HEK293 (cell line): ENCODE data around the gene SLC25A12.

Experiments used
- CTCF ChIA-PET: fragments of 350-600 bp; formaldehyde crosslinking; extraction: SDS; loops from one replicate; lab custom pipeline; 2021; ENCODE audit warnings: antibody characterized with exemption; lab: Yijun Ruan, JAX
- POLR2A ChIA-PET: fragments of 300-600 bp; formaldehyde crosslinking; extraction: SDS; loops from one replicate; lab custom pipeline; 2020; ENCODE audit warnings: antibody characterized with exemption, inconsistent platforms; lab: Yijun Ruan, JAX
- H3K27ac ChIP-seq: fragments of 200-500 bp; sonication (Bioruptor generic); 2 replicates; pipeline ENCODE4 v1.5.1; 2014; ENCODE audit warnings: low read depth, low read length, control low read depth, inconsistent platforms; ENCODE audit errors: extremely low read depth
- H3K36me3 ChIP-seq, 2 experiments: fragments of 200-500 bp in 1 of 2; sonication (Bioruptor generic) in 1 of 2; 1 replicate in 1 of 2; 2 replicates in 1 of 2; pipeline ENCODE4 v1.5.1; 2014 to 2017; ENCODE audit warnings: inconsistent platforms in 2 of 2, low read length in 2 of 2; ENCODE audit not compliant: control insufficient read depth in 2 of 2, insufficient read depth in 1 of 2
- H3K4me1 ChIP-seq: fragments of 200-500 bp; sonication (Bioruptor generic); 2 replicates; pipeline ENCODE4 v1.5.1; 2014; ENCODE audit warnings: mild to moderate bottlenecking, low read length, inconsistent platforms; ENCODE audit not compliant: control insufficient read depth, insufficient read depth
- H3K4me3 ChIP-seq: 2 replicates; pipeline ENCODE4 v1.5.1; 2011; ENCODE audit warnings: low read depth, mild to moderate bottlenecking, control low read depth, low read length, moderate library complexity
- H3K9me3 ChIP-seq: fragments of 200-500 bp; sonication (Bioruptor generic); 2 replicates; pipeline ENCODE4 v1.5.1; 2014; ENCODE audit warnings: low read depth, low read length, inconsistent platforms; ENCODE audit not compliant: control insufficient read depth, insufficient read depth
- GLI2 ChIP-seq: fragments of 450-650 bp; formaldehyde crosslinking; IDR thresholded peaks from 2 replicates; pipeline ENCODE4; 2017; ENCODE audit warnings: missing biosample characterization, missing genetic modification characterization, low read depth, borderline replicate concordance
- GLI4 ChIP-seq: fragments of 450-650 bp; formaldehyde crosslinking; IDR thresholded peaks from 2 replicates; pipeline ENCODE4 v1.5.1; 2016; ENCODE audit warnings: missing biosample characterization, missing genetic modification characterization
- HOXC10 ChIP-seq: sonication (generic); formaldehyde crosslinking; IDR thresholded peaks from 2 replicates; pipeline ENCODE4 v1.8.1; 2023; ENCODE audit warnings: mild to moderate bottlenecking, missing genetic modification reagents
- KLF8 ChIP-seq: fragments of 450-650 bp; formaldehyde crosslinking; IDR thresholded peaks from 2 replicates; pipeline ENCODE4 v1.5.1; 2016; ENCODE audit warnings: missing biosample characterization, missing genetic modification characterization
- ZBTB7A ChIP-seq: fragments of 450-650 bp; formaldehyde crosslinking; IDR thresholded peaks from 2 replicates; pipeline ENCODE4 v1.5.1; 2016; ENCODE audit warnings: low read depth, missing biosample characterization, missing genetic modification characterization
- ZBTB8A ChIP-seq: fragments of 450-650 bp; formaldehyde crosslinking; IDR thresholded peaks from 2 replicates; pipeline ENCODE4 v1.5.1; 2016; ENCODE audit warnings: missing biosample characterization, missing genetic modification characterization
- ZEB2 ChIP-seq: fragments of 450-650 bp; formaldehyde crosslinking; IDR thresholded peaks from 2 replicates; pipeline ENCODE4 v1.5.1; 2016; ENCODE audit warnings: missing biosample characterization, missing genetic modification characterization
- ZNF10 ChIP-seq: fragments of 450-650 bp; formaldehyde crosslinking; IDR thresholded peaks from 2 replicates; pipeline ENCODE4 v1.5.1; 2017; ENCODE audit warnings: missing biosample characterization, missing genetic modification characterization
- ZNF112 ChIP-seq: fragments of 450-650 bp; formaldehyde crosslinking; IDR thresholded peaks from 2 replicates; pipeline ENCODE4 v1.5.0; 2017; ENCODE audit warnings: missing biosample characterization, missing genetic modification characterization
- ZNF121 ChIP-seq: fragments of 450-650 bp; formaldehyde crosslinking; IDR thresholded peaks from 2 replicates; pipeline ENCODE4 v1.5.1; 2016; ENCODE audit warnings: missing biosample characterization, missing genetic modification characterization
- ZNF19 ChIP-seq: fragments of 450-650 bp; formaldehyde crosslinking; IDR thresholded peaks from 2 replicates; pipeline ENCODE4; 2016; ENCODE audit warnings: missing biosample characterization, missing genetic modification characterization, low read depth
- ZNF274 ChIP-seq, 2 experiments: fragments of 200-500 bp in 1 of 2; fragments of 450-650 bp in 1 of 2; sonication (Bioruptor generic) in 1 of 2; formaldehyde crosslinking in 1 of 2; IDR thresholded peaks; 2 replicates each; pipeline versions ENCODE4 v1.5.1 to v1.6.1; 2014 to 2016; ENCODE audit warnings: borderline replicate concordance in 1 of 2, inconsistent platforms in 1 of 2, low read length in 1 of 2, missing biosample characterization in 1 of 2, missing genetic modification characterization in 1 of 2
- ZNF394 ChIP-seq: fragments of 450-650 bp; formaldehyde crosslinking; IDR thresholded peaks from 2 replicates; pipeline ENCODE4 v1.5.1; 2016; ENCODE audit warnings: missing biosample characterization, missing genetic modification characterization, mild to moderate bottlenecking, moderate library complexity, borderline replicate concordance
- ZNF514 ChIP-seq: fragments of 450-650 bp; formaldehyde crosslinking; IDR thresholded peaks from 2 replicates; pipeline ENCODE4 v1.5.1; 2016; ENCODE audit warnings: missing biosample characterization, missing genetic modification characterization
- ZNF623 ChIP-seq: fragments of 450-650 bp; formaldehyde crosslinking; IDR thresholded peaks from 2 replicates; pipeline ENCODE4 v1.5.1; 2016; ENCODE audit warnings: missing biosample characterization, missing genetic modification characterization
- ZNF701 ChIP-seq: fragments of 450-650 bp; formaldehyde crosslinking; IDR thresholded peaks from 2 replicates; pipeline ENCODE4 v1.5.1; 2016; ENCODE audit warnings: missing biosample characterization, missing genetic modification characterization
- ZXDB ChIP-seq: fragments of 450-650 bp; formaldehyde crosslinking; IDR thresholded peaks from 2 replicates; pipeline ENCODE4 v1.5.1; 2016; ENCODE audit warnings: missing biosample characterization, missing genetic modification characterization
- TF ChIP-seq, protein P1 (sequence below): fragments of 450-650 bp; formaldehyde crosslinking; IDR thresholded peaks from 2 replicates; pipeline ENCODE4 v1.5.1; 2016; ENCODE audit warnings: missing biosample characterization, missing genetic modification characterization
- TF ChIP-seq, protein P2 (sequence below): fragments of 450-650 bp; formaldehyde crosslinking; IDR thresholded peaks from 2 replicates; pipeline ENCODE4 v1.5.1; 2016; ENCODE audit warnings: missing biosample characterization, missing genetic modification characterization
- TF ChIP-seq, protein P3 (sequence below): fragments of 450-650 bp; formaldehyde crosslinking; IDR thresholded peaks from 2 replicates; pipeline ENCODE4 v1.5.1; 2017; ENCODE audit warnings: missing biosample characterization, missing genetic modification characterization
- TF ChIP-seq, protein P4 (sequence below): fragments of 450-650 bp; formaldehyde crosslinking; optimal IDR thresholded peaks from 2 replicates; pipeline ENCODE3; 2016; ENCODE audit warnings: missing biosample characterization, mild to moderate bottlenecking, missing genetic modification characterization
- TF ChIP-seq, protein P5 (sequence below): fragments of 450-650 bp; formaldehyde crosslinking; IDR thresholded peaks from 2 replicates; pipeline ENCODE4 v1.5.1; 2016; ENCODE audit warnings: missing biosample characterization, missing genetic modification characterization

SLC25A12 gene

DNA sequence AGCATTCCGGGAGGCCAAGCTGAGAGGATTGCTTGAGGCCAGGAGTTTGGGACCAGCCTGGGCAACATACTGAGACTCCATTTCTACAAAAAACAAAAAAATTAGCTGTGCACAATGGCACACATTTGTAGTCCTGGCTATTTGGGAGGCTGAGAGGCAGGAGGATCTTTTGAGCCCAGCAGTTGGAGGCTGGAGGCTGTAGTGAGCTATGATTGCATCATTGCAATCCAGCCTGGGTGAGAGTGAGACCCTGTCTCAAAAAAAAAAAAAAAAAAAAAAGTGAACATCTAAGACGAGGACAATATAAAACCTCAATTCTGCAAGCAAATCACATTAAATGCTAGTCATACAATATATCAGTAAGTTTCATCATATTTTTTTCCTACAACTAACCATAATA, 25.4 kb upstream of the SLC25A12 start (continued):
- TF ChIP-seq KLF8 = no peak
- no peak for TF ChIP-seq ZNF701 (tag by site-specific recombination)
- no peak for TF ChIP-seq ZNF274 (IDR thresholded peaks at IDR 0.05; ENCODE audit: low read length)
- no peak for TF ChIP-seq ZNF274 (tag by site-specific recombination; IDR thresholded peaks at IDR 0.05; ENCODE audit: borderline replicate concordance)
- TF ChIP-seq ZXDB = no peak
- no peak for TF ChIP-seq GLI4
- TF ChIP-seq, protein P1, sequence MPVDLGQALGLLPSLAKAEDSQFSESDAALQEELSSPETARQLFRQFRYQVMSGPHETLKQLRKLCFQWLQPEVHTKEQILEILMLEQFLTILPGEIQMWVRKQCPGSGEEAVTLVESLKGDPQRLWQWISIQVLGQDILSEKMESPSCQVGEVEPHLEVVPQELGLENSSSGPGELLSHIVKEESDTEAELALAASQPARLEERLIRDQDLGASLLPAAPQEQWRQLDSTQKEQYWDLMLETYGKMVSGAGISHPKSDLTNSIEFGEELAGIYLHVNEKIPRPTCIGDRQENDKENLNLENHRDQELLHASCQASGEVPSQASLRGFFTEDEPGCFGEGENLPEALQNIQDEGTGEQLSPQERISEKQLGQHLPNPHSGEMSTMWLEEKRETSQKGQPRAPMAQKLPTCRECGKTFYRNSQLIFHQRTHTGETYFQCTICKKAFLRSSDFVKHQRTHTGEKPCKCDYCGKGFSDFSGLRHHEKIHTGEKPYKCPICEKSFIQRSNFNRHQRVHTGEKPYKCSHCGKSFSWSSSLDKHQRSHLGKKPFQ (tag by site-specific recombination) = no peak
- TF ChIP-seq, all 188 proteins: peak for 0

DNA sequence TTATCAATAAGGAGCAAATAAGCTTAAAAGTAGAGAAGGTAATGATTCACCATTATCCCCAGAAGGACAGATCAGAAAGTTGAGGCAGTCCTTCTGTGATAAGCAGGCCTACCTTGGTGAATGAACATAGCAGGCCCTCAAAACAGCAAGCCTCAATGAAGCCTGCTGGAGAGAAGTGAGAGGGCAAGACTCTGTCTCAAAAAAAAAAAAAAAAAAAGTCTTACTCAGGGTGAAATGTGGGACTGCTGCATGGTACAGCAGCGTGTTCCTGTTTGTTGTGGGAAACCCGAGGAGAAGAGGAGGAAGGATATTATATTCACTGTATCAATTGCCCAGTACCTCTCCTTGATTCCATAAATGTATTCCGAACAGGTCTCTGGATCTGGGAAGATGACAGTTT, 19.5 kb upstream of the SLC25A12 start:
- no peaks in the 10 kb centered on the region for H3K4me1 ChIP-seq
- TF ChIP-seq ZNF112 (no peak), ZNF10 (tag by site-specific recombination) (no peak), ZBTB7A (tag by site-specific recombination) (no peak), ZNF19 (no peak), ZNF394 (no peak)
- H3K4me3 ChIP-seq = no peak overlapping the region
- ChIA-PET CTCF (interaction anchor here (0.6 to 1.0 kb wide), 2 partner anchors 191 to 226 kb away, joined by 3 read pairs; no protein-coding TSS in a partner anchor), POLR2A (no interaction called here)
- no peaks in the 10 kb centered on the region for H3K36me3 ChIP-seq
- no peaks in the 10 kb centered on the region for H3K9me3 ChIP-seq
- H3K27ac ChIP-seq = no peak overlapping the region

DNA sequence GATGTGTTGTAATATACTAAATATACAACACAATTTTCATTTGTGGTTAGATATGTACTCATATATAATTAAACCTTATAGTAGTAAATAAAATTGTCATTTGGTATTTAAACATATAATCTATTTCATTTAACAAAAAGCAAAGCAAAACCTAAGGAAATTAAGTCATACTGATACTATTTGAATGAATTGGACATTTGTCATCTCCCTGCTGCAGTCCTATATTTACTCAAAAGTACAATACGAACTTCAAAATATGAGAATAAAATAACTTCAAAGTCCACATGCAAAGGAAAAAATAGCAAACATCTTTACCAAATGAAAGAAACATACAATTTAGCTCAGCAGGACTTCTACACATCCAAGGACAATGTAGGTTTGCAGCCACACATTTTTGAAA, 16.4 kb upstream of the SLC25A12 start:
- no peaks in the 10 kb centered on the region for H3K4me1 ChIP-seq
- no peak for TF ChIP-seq ZNF121 (tag by site-specific recombination)
- TF ChIP-seq, protein P2, sequence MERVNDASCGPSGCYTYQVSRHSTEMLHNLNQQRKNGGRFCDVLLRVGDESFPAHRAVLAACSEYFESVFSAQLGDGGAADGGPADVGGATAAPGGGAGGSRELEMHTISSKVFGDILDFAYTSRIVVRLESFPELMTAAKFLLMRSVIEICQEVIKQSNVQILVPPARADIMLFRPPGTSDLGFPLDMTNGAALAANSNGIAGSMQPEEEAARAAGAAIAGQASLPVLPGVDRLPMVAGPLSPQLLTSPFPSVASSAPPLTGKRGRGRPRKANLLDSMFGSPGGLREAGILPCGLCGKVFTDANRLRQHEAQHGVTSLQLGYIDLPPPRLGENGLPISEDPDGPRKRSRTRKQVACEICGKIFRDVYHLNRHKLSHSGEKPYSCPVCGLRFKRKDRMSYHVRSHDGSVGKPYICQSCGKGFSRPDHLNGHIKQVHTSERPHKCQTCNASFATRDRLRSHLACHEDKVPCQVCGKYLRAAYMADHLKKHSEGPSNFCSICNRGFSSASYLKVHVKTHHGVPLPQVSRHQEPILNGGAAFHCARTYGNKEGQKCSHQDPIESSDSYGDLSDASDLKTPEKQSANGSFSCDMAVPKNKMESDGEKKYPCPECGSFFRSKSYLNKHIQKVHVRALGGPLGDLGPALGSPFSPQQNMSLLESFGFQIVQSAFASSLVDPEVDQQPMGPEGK (tag by site-specific recombination) = no peak
- TF ChIP-seq, protein P3, sequence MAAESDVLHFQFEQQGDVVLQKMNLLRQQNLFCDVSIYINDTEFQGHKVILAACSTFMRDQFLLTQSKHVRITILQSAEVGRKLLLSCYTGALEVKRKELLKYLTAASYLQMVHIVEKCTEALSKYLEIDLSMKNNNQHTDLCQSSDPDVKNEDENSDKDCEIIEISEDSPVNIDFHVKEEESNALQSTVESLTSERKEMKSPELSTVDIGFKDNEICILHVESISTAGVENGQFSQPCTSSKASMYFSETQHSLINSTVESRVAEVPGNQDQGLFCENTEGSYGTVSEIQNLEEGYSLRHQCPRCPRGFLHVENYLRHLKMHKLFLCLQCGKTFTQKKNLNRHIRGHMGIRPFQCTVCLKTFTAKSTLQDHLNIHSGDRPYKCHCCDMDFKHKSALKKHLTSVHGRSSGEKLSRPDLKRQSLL (tag by site-specific recombination) = no peak
- TF ChIP-seq GLI2 (tag by site-specific recombination) = no peak
- no peak for TF ChIP-seq ZEB2 (tag by site-specific recombination)
- TF ChIP-seq ZNF623 (tag by site-specific recombination) = no peak
- no peak for TF ChIP-seq HOXC10
- TF ChIP-seq, protein P4, sequence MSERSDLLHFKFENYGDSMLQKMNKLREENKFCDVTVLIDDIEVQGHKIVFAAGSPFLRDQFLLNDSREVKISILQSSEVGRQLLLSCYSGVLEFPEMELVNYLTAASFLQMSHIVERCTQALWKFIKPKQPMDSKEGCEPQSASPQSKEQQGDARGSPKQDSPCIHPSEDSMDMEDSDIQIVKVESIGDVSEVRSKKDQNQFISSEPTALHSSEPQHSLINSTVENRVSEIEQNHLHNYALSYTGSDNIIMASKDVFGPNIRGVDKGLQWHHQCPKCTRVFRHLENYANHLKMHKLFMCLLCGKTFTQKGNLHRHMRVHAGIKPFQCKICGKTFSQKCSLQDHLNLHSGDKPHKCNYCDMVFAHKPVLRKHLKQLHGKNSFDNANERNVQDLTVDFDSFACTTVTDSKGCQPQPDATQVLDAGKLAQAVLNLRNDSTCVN (tag by site-specific recombination) = no peak
- TF ChIP-seq ZNF514 (tag by site-specific recombination) = no peak
- TF ChIP-seq, protein P5, sequence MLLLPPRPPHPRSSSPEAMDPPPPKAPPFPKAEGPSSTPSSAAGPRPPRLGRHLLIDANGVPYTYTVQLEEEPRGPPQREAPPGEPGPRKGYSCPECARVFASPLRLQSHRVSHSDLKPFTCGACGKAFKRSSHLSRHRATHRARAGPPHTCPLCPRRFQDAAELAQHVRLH (tag by site-specific recombination) = no peak
- TF ChIP-seq ZBTB8A = no peak
- no peaks in the 10 kb centered on the region for H3K36me3 ChIP-seq
- CTCF ChIA-PET = interaction anchor here (0.5 to 0.6 kb wide), 2 partner anchors 87 to 240 kb away, joined by 3 to 4 read pairs; no protein-coding TSS in a partner anchor
- H3K27ac ChIP-seq = no peak overlapping the region
- POLR2A ChIA-PET = no interaction called here
- H3K4me3 ChIP-seq = no peak overlapping the region
- no peaks in the 10 kb centered on the region for H3K9me3 ChIP-seq
